Prostate gland (tissue), 2 donors: Measurements from ENCODE around the gene LIPF. TPM values are rescaled to one million over a fixed set of nuclear protein-coding genes. Genes with fewer than 3 reads are reported as not detected.

Experiments
- DNase-seq: peaks from one replicate; pipeline ENCODE4 v3.0.0-alpha.2; 2019; ENCODE audit warnings: low spot score
- H3K27ac ChIP-seq, 2 donors: fragments of 200-600 bp; sonication (generic); 2 replicates each; pipeline ENCODE4 v1.5.1; 2017 to 2019
- H3K27me3 ChIP-seq: fragments of 200-600 bp; sonication (generic); replicated peaks from 2 replicates; pipeline ENCODE4 v1.5.1; 2019; ENCODE audit not compliant: insufficient read depth
- H3K36me3 ChIP-seq, 2 donors: fragments of 200-600 bp; sonication (generic); 1 replicate in 1 of 2; 2 replicates in 1 of 2; pipeline versions ENCODE4 v1.5.1 to v1.8.1; 2017 to 2019
- H3K4me1 ChIP-seq: fragments of 200-600 bp; sonication (generic); replicated peaks from 2 replicates; pipeline ENCODE4 v1.5.1; 2019
- H3K4me3 ChIP-seq, 2 donors: fragments of 200-600 bp; sonication (generic); 2 replicates each; pipeline ENCODE4 v1.5.1; 2017 to 2019
- H3K9me3 ChIP-seq: fragments of 200-600 bp; sonication (generic); 2 replicates; pipeline ENCODE4 v1.5.1; 2017
- CTCF ChIP-seq, 4 experiments: fragments of 200-600 bp in 2 of 4; fragments of 450-650 bp in 2 of 4; sonication (generic) in 2 of 4; IDR thresholded peaks; 1 replicate in 3 of 4; 2 replicates in 1 of 4; pipeline ENCODE4 v1.5.1; 2016 to 2019; ENCODE audit warnings: antibody characterized with exemption in 4 of 4, mild to moderate bottlenecking in 2 of 4, moderate library complexity in 2 of 4
- POLR2A ChIP-seq: fragments of 450-650 bp; IDR thresholded peaks from one replicate; pipeline ENCODE4 v1.6.1; 2016; ENCODE audit warnings: antibody characterized with exemption, mild to moderate bottlenecking
- POLR2AphosphoS5 ChIP-seq: sonication (generic); formaldehyde crosslinking; IDR thresholded peaks from one replicate; pipeline ENCODE4 v1.6.1; 2017; ENCODE audit warnings: antibody characterized with exemption
- WGBS: methylation state at CpG from one replicate; pipeline ENCODE4 v1.1.5; 2018; 5-methylcytosine and 5-hydroxymethylcytosine counted together
- intact Hi-C: fragments of 100-400 bp; cut with DNase I; formaldehyde crosslinking; loops from one replicate; pipeline ENCODE4 v1.14.2; 2022
- total RNA-seq, 2 donors: library from RNA; depleted of rRNA; stranded (reverse); fragments of >200 nt; gene quantifications; one replicate each; pipeline ENCODE4 v1.1.0, GENCODE V29; 2016

LIPF gene
- total RNA-seq, 2 donors from 2014 or later, result not detected

DNA sequence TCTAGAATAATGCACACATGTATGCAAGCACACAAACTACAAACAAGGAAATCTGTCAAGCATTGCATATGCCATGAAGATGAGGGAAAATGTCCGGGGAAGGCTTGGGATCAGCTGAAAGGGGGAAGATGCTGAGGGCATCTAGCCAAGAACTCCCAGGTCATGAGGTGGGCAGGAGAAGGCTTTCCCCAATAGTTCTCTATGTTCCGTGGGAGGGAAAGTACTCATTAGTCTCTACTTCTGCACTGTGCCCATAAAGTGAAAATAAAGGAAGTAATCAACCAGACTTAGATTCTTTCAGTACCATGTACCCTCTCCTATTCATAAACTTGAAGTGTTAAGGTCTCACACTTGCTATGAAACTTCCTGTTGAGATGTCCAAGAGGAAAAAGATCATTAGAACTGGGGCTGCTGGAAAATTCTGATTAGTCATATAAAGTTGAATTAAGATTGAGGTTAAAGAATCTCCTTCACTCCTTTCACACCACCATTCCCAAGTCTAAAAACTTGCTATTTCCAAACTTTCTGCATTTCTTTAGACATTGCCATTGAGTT is 17.1 kb upstream of the LIPF start:
- intact Hi-C loops, result no loop called here
- Histone ChIP-seq H3K9me3 (no peaks in the 10 kb centered on the region), H3K4me3 (no peak overlapping the region), H3K4me1 (no peaks in the 10 kb centered on the region), H3K27me3 (no peaks in the 10 kb centered on the region), H3K36me3 (no peaks in the 10 kb centered on the region), H3K27ac (no peak overlapping the region)
- WGBS, result 73% methylated on average over 2 of the region's 2 CpGs
- DNase-seq, result no peak
- no peak for TF ChIP-seq CTCF (IDR thresholded peaks at IDR 0.05)
- no peak for TF ChIP-seq POLR2A
- TF ChIP-seq POLR2AphosphoS5, result no peak

DNA sequence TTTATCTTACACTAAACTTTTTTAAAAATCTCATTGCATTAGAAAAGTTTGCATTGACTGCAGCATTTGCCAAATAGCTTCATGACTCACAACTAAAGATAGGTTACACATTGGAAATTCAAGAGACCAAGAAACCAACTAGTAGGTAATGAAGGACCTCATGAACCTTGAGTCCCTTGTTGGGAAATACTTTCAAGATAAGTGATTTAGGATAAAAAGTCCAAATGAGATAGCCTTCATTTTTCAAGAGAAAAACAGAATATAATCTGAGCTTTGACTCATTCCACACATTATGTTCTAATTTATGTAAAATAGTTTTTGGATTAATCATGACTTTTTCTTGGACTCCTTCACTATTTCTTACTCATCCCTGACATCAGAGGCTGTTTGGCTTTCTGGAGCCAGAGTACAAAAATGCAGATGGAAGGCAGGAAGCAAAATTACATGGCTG is 13.1 kb upstream of the LIPF start:
- TF ChIP-seq POLR2AphosphoS5, result no peak
- no peak for TF ChIP-seq CTCF (IDR thresholded peaks at IDR 0.05)
- no peak for TF ChIP-seq POLR2A
- Histone ChIP-seq H3K4me3 (no peak overlapping the region), H3K27me3 (no peaks in the 10 kb centered on the region), H3K36me3 (no peaks in the 10 kb centered on the region), H3K9me3 (no peaks in the 10 kb centered on the region), H3K4me1 (no peaks in the 10 kb centered on the region), H3K27ac (no peak overlapping the region)
- DNase-seq, result no peak
- intact Hi-C loops, result no loop called here

DNA sequence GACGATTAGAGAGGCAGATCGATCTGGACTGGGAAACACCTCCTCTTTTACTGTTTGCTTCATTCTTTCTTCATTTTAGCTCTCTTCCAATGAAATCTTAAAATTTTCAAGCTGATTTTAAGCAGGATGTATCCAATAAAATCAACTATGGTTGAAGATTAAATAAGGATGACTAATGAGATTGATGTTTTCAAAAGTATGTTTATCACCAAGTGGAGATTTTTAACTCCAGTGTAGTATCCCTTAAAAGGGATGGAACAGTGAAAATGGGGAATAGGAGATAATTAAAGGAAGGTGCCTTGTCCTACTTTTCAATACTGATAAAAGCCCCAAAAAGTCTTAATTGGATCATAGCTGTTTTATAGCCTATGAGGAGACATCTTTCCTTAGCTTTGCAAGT is 11.6 kb upstream of the LIPF start:
- DNase-seq, result no peak
- intact Hi-C loops, result no loop called here
- no peaks in the 10 kb centered on the region for H3K27me3 ChIP-seq
- no peaks in the 10 kb centered on the region for H3K36me3 ChIP-seq
- WGBS, result 95% methylated on average over 2 of the region's 2 CpGs
- H3K4me1 ChIP-seq, result no peaks in the 10 kb centered on the region
- H3K27ac ChIP-seq, result no peak overlapping the region
- no peaks in the 10 kb centered on the region for H3K9me3 ChIP-seq
- TF ChIP-seq POLR2AphosphoS5, result no peak
- TF ChIP-seq POLR2A, result no peak
- TF ChIP-seq CTCF (IDR thresholded peaks at IDR 0.05), result no peak
- H3K4me3 ChIP-seq, result no peak overlapping the region

- Histone ChIP-seq H3K9me3 (no peaks in the 10 kb centered on the region), H3K27me3 (no peaks in the 10 kb centered on the region), H3K4me1 (no peaks in the 10 kb centered on the region), H3K4me3 (no peak overlapping the region), H3K36me3 (no peaks in the 10 kb centered on the region), H3K27ac (no peak overlapping the region)
- intact Hi-C loops, result no loop called here
- 39% methylated on average over 1 of the region's 1 CpG for WGBS
- no peak for DNase-seq
- no peak for TF ChIP-seq POLR2A
- TF ChIP-seq POLR2AphosphoS5, result no peak
- no peak for TF ChIP-seq CTCF (IDR thresholded peaks at IDR 0.05)
Observed at GRCh38 chr10:88657901-88658300, 6.3 kb upstream of the LIPF start.

DNA sequence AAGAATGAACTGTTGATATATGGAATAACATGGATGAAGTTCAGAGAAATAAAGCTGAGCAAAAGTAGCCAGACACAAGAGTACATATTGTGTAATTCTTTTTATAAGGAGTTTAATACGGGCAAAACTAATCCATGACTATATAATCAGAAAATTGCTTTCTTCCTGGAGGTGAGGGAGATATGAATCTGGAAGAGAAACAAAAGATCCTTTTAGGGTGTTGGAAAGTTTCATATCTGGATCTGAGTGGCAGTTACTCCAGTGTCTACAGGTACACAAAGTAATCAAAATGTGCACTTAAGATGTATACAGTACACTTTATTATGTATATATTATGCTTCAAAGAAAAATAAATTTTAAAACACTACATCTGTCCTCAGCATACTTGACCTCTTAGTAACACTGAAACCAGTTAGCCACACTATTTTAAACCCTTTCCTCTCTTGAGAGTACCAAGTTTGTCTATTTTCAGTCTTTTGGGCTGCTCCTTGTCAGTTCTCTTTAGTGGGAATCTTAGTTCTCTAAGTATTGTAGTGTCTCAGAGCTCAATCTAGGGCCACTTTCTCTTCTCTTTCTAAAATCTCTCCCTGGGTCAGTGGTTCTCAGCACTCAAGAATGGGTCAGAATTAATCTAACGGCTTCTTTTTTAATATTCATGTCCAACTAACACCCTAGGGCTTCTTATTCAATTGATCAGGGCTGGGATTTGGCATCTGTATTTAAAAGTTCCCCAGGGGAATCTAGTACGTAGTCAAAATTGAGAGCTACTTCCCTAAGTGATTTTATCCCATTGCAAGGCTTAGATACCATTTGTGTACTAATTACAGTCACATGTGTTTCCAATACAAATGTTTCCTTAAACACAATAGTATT is 4.3 kb upstream of the LIPF start:
- TF ChIP-seq POLR2A, result no peak
- no peak for TF ChIP-seq CTCF (IDR thresholded peaks at IDR 0.05)
- no peak for TF ChIP-seq POLR2AphosphoS5
- H3K27ac ChIP-seq, result no peak overlapping the region

More for the DNA sequence above, 4.3 kb upstream of the LIPF start:
- H3K27me3 ChIP-seq, result no peaks in the 10 kb centered on the region
- H3K4me1 ChIP-seq, result no peaks in the 10 kb centered on the region
- intact Hi-C loops, result no loop called here
- no peak overlapping the region for H3K4me3 ChIP-seq
- H3K36me3 ChIP-seq, result no peaks in the 10 kb centered on the region
- 58% methylated on average over 3 of the region's 3 CpGs for whole genome bisulfite sequencing
- H3K9me3 ChIP-seq, result no peaks in the 10 kb centered on the region
- no peak for DNase-seq
